Subcutaneous adipose tissue (tissue), 4 donors: Measurements from ENCODE around the gene PRR14L. TPM values are rescaled to one million over a fixed set of nuclear protein-coding genes. Genes with fewer than 3 reads are reported as not detected.

ENCODE experiments used
- CTCF ChIP-seq: fragments of 450-650 bp; IDR thresholded peaks from one replicate; pipeline ENCODE4 v1.5.1; 2016; ENCODE audit warnings: low read depth, mild to moderate bottlenecking, control low read depth, antibody characterized with exemption, moderate library complexity
- total RNA-seq, 4 donors: library from RNA; depleted of rRNA; stranded (reverse); fragments of >200 nt; gene quantifications; one replicate each; pipeline ENCODE4 v1.1.0, GENCODE V29; 2016

Gene PRR14L
- total RNA-seq, 4 donors from 2014 or later = 17.7 to 33.9 (median 27.4) TPM

- no peak for TF ChIP-seq CTCF
Observed at GRCh38 chr22:31723723-31724122, 26.2 kb downstream of the PRR14L start.

GRCh38 chr22:31719850-31720471, 30.0 kb downstream of the PRR14L start:
- no peak for TF ChIP-seq CTCF

- no peak for TF ChIP-seq CTCF
Observed at GRCh38 chr22:31715147-31715778, 34.7 kb downstream of the PRR14L start.

- no peak for TF ChIP-seq CTCF
Observed at GRCh38 chr22:31707519-31707918, 42.4 kb downstream of the PRR14L start.

- no peak for TF ChIP-seq CTCF
Observed at GRCh38 chr22:31695423-31695822, 54.5 kb downstream of the PRR14L start.

GRCh38 chr22:31692186-31692886, 57.6 kb downstream of the PRR14L start:
- TF ChIP-seq CTCF = no peak

- no peak for TF ChIP-seq CTCF
Observed at GRCh38 chr22:31691408-31691807, 58.5 kb downstream of the PRR14L start.
